GM19238 (cell line): Measurements from ENCODE around the gene JDP2.

Experiments used
- DNase-seq: peaks from one replicate; pipeline ENCODE4 v3.0.0; 2011; ENCODE audit warnings: low spot score; ENCODE audit not compliant: insufficient read length

The JDP2 gene

DNA sequence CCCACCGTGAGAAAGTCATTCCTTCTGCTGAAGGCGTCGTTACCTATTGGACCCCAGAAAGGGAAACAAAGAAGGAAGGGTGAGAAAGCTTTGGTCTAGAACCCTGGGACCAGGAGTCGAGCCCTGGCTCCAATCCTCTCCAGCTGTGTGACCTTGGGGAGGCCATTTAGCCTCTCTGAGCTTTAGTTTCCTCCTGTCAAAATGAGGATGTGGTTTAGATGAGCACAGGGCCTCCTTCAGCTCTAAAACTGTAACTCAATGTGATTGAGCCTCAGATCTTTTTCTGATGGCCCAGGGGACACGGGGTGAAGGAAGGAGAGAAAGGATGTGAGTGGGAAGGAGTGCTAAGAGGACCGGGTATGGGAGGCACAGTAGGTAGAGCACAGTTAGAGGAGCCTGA is 7.7 kb downstream of the JDP2 start:
- no peak for DNase-seq

GRCh38 chr14:75437201-75438143 is 9.7 kb downstream of the JDP2 start:
- no peak for DNase-seq

GRCh38 chr14:75438486-75439080 is 10.8 kb downstream of the JDP2 start:
- DNase-seq = no peak

- DNase-seq = no peak
Measured at GRCh38 chr14:75439989-75440388, 12.2 kb downstream of the JDP2 start.

- no peak for DNase-seq
Measured at GRCh38 chr14:75440733-75441477, 13.1 kb downstream of the JDP2 start.

DNA sequence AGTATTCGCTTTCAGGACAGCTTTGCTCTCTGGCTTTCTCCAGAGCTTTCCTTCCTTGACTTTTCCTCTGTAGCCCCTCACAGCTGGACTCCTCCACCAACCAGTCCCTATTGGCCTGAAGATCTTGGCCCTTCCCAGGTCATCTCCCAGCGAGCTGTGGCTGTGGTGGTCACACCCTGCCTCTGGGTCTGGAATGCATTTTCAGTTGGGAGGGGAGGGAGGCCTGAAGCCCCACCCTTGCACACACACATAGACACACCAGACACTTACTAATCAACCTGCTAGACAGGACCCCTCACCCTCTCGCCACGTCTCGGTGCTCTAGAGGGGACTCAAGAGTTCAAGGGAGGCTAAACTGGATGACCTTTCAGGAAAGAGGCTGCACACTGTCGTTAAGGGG is 13.9 kb downstream of the JDP2 start:
- no peak for DNase-seq

- no peak for DNase-seq
Measured at GRCh38 chr14:75442166-75442565, 14.3 kb downstream of the JDP2 start.

GRCh38 chr14:75442642-75443041 is 14.8 kb downstream of the JDP2 start:
- no peak for DNase-seq

DNA sequence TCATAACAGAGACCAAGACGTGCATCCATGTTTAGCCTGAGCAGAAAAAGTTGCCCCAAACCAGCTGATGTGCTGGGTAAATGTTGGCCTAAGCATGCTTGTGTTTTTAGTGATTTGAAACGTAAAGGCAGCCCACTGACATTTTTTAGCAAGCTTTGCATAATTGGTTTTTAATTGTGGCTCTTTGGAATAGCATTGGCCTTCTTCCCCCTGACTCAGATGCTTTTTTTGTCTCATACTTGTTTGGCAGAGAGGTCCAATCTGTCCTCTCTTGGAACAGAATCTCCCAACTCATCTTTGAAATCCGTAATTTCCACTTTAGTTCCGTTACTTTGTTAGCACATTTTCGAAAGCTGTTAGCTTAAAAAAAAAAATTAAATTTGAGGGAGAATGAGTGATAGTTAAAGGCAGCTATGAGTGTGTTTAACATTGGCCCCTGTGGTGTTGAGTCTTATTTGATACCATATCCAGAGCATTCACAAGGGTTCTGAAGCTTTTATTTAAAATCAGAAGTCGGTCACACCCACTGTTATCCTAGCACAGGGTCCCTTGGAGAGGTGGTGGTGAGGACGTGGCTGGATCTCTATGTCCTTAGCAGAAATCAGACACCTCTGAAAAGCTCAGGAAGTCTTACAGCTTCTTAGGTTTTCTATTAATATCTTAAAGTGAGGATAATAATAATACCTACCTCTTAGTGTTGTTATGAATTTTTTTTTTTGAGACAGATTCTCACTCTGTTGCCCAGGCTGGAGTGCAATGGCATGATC is 15.6 kb downstream of the JDP2 start:
- DNase-seq = no peak

- no peak for DNase-seq
Measured at GRCh38 chr14:75445236-75445635, 17.4 kb downstream of the JDP2 start.

GRCh38 chr14:75445963-75446362 is 18.1 kb downstream of the JDP2 start:
- no peak for DNase-seq

- no peak for DNase-seq
Measured at GRCh38 chr14:75446447-75446846, 18.6 kb downstream of the JDP2 start.

GRCh38 chr14:75448209-75448608 is 20.4 kb downstream of the JDP2 start:
- no peak for DNase-seq

- no peak for DNase-seq
Measured at GRCh38 chr14:75449036-75449435, 21.2 kb downstream of the JDP2 start.

GRCh38 chr14:75449696-75450095 is 21.9 kb downstream of the JDP2 start:
- no peak for DNase-seq

- no peak for DNase-seq
Measured at GRCh38 chr14:75450381-75451276, 22.8 kb downstream of the JDP2 start.

DNA sequence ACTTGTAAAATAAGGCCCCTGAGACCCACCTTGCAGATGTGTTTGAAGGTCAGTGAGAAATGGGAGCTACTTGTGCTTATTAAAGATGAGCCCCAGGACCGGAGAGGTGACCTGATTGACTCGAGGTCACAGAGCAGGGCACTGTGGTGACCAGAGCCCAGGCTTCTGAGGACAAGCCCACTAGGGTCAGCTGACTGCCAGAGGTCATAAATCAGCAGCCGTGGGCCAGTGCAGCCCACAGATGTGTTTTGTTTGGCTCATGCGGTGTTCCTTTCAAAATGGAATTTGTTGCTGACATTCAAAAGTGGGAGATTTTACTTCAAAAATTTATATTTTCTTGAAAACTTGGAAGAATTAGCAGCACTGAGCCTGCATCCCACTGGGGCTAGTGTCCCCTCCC is 24.5 kb downstream of the JDP2 start:
- no peak for DNase-seq

DNA sequence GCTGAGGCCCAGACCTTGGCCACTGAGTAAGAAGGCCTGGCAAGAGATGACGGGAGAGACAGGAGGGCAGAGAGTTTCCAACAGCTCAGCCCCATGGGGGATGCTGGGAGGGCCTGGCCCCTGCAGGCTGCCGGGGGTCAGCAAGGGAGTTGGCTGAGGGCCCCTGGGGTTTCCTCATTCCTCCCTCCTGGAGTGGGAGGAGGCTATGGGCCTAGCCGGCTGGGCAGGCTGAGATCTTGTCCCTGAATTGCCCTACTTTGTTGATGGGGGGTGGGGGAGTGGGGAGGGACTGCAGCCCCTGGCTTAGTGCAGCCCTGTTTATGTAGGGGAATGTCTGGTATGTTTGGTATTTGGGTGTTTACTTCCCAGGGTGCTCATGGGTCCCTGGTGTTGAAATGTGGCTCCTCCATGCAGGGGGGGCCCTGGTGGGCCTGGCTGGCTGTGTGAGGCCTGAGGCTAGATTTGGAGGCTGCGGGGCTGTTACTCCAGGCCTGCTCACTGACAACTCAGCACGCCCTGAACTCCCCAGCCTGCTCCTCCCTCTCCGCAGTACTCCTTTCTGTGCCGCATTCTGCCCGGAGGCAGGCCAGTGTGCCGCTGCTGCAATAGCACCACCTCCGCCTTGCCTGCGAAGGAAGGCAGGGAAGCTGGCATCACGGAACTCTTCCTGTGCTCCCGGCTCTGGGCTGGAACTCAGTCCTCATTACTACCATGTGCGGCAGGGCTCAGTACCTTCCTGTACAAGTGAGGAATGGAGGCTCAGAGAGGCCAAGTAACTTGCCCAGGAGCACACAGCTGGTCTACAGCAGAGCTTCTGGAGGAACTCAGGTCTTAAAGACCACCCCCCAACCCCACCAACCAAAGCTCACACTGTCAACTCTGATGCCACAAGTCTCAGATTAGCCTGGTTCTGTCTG is 25.3 kb downstream of the JDP2 start:
- DNase-seq = no peak

DNA sequence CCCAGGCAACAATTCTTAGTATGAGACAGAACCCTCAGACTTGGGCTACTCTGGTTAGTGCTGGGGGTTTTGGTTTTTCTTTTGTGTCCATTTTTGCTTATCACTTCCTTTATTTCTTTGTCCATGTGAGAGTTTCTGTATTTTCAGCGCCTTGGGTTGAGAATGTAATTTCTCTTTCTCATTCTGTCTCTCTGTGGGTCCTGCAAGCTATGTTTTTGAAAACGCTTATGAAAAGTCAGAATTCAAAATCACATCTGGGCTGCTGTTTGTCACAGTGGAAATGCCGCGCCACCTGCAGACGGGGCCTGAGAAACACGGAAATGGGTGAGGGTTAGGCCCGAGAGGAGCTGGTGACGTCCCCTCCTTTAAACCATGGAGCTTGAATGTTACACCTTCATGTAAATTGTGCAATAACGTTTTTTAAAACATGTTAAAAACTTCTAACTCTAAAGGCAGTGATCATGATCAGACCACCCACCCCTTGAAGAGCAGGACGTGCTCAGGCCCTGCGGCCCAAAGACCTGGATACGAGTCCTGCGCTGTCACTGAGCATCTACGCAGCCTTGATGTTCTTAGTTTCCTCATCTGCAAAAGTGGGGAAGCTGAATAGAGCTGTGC is 26.1 kb downstream of the JDP2 start:
- peak; percentile 69 for DNase-seq
